SH-SY5Y (cell line): ENCODE data around the gene ANAPC10.

Experiments used
- GATA2 ChIP-seq: IDR thresholded peaks from 2 replicates; pipeline ENCODE4 v1.6.1; 2011; ENCODE audit warnings: mild to moderate bottlenecking, low read depth, low read length
- GATA3 ChIP-seq: IDR thresholded peaks from 2 replicates; pipeline ENCODE4 v1.6.1; 2011; ENCODE audit warnings: low read depth, mild to moderate bottlenecking, low read length, moderate library complexity

GRCh38 chr4:145071560-145071959, 26.4 kb downstream of the ANAPC10 start:
- TF ChIP-seq GATA2 (no peak), GATA3 (no peak)
